Caco-2 (cell line): ENCODE data around the gene SV2C. TPM values are rescaled to one million over a fixed set of nuclear protein-coding genes. Genes with fewer than 3 reads are reported as not detected.

Experiments
- BruUV-seq: library from RNA; stranded (reverse); fragments of 400-500 nt; replicated peaks from 2 replicates; lab custom pipeline; 2021; lab: Mats Ljungman, UMichigan
- CTCF ChIA-PET: fragments of 300-600 bp; sonication (Branson Sonifier 250); formaldehyde crosslinking; loops from one replicate; lab custom pipeline; 2022; ENCODE audit warnings: antibody characterized with exemption; lab: Charles Lee
- POLR2A ChIA-PET: fragments of 300-600 bp; sonication (Branson Sonifier 250); formaldehyde crosslinking; loops from one replicate; lab custom pipeline; 2022; ENCODE audit warnings: antibody characterized with exemption; lab: Charles Lee
- DNase-seq, 2 experiments: peaks; one replicate each; pipeline versions ENCODE4 v3.0.0 to v3.0.0-alpha.2; 2020 to 2022
- H3K27me3 ChIP-seq: replicated peaks from 2 replicates; pipeline ENCODE4 v1.6.0; 2011; ENCODE audit warnings: low read length; ENCODE audit not compliant: control insufficient read depth, insufficient read depth
- H3K36me3 ChIP-seq: 2 replicates; pipeline ENCODE4 v1.5.1; 2011; ENCODE audit warnings: low read length; ENCODE audit not compliant: control insufficient read depth, insufficient read depth
- H3K4me1 ChIP-seq: fragments of 250-450 bp; sonication (Bioruptor Pico); 2 replicates; pipeline ENCODE4 v1.5.1; 2020; ENCODE audit warnings: mild to moderate bottlenecking
- H3K4me3 ChIP-seq: 2 replicates; pipeline ENCODE4 v1.5.1; 2011; ENCODE audit warnings: low read depth, mild to moderate bottlenecking, control low read depth, low read length
- H3K9me3 ChIP-seq: fragments of 250-450 bp; sonication (Bioruptor Pico); 2 replicates; pipeline ENCODE4 v1.5.1; 2020; ENCODE audit warnings: mild to moderate bottlenecking, moderate library complexity
- H3K27ac Mint-ChIP-seq: one replicate; pipeline ENCODE4 v1.8.0; 2022; ENCODE audit warnings: mixed read lengths; ENCODE audit not compliant: unreplicated experiment
- H3K27me3 Mint-ChIP-seq: one replicate; pipeline ENCODE4 v1.8.0; 2022; ENCODE audit warnings: mixed read lengths; ENCODE audit not compliant: insufficient read depth, unreplicated experiment
- H3K36me3 Mint-ChIP-seq: one replicate; pipeline ENCODE4 v1.8.0; 2022; ENCODE audit warnings: mild to moderate bottlenecking, mixed read lengths; ENCODE audit not compliant: insufficient read depth, unreplicated experiment
- H3K4me1 Mint-ChIP-seq: one replicate; pipeline ENCODE4 v1.8.0; 2022; ENCODE audit warnings: low read depth, mixed read lengths; ENCODE audit not compliant: unreplicated experiment
- H3K4me3 Mint-ChIP-seq: one replicate; pipeline ENCODE4 v1.8.0; 2022; ENCODE audit warnings: mild to moderate bottlenecking, moderate library complexity, mixed read lengths; ENCODE audit not compliant: unreplicated experiment
- H3K9me3 Mint-ChIP-seq: one replicate; pipeline ENCODE4 v1.8.0; 2022; ENCODE audit warnings: mixed read lengths; ENCODE audit not compliant: unreplicated experiment
- CTCF ChIP-seq, 2 experiments: fragments of 200-600 bp in 1 of 2; IDR thresholded peaks; 1 replicate in 1 of 2; 2 replicates in 1 of 2; pipeline versions ENCODE4 v1.5.1 to v1.8.0; 2011 to 2022; ENCODE audit warnings: antibody characterized with exemption in 1 of 2, control low read depth in 1 of 2, inconsistent platforms in 1 of 2, low read depth in 1 of 2, low read length in 1 of 2, mild to moderate bottlenecking in 1 of 2, moderate library complexity in 1 of 2; ENCODE audit not compliant: insufficient read depth in 1 of 2, severe bottlenecking in 1 of 2, unreplicated experiment in 1 of 2
- intact Hi-C: fragments of 100-400 bp; cut with micrococcal nuclease; formaldehyde crosslinking; loops from one replicate; pipeline ENCODE4 v1.10.0; 2022; ENCODE audit not compliant: unreplicated experiment
- total RNA-seq: library from RNA; stranded (reverse); gene quantifications from 2 replicates; pipeline ENCODE4 v1.2.3, GENCODE V29; 2022

The SV2C gene
- total RNA-seq, 1 experiment from 2014 or later: not detected

- Histone ChIP-seq H3K36me3 (no peaks in the 10 kb centered on the region), H3K27me3 (no peaks in the 10 kb centered on the region), H3K4me3 (no peak overlapping the region), H3K9me3 (0 out of 2 replicates have a peak, but pooled peaks cover 2% of the 10 kb centered on the region), H3K4me1 (no peaks in the 10 kb centered on the region)
- Mint-ChIP-seq H3K4me1 (no peaks in the 10 kb centered on the region), H3K36me3 (no peaks in the 10 kb centered on the region), H3K4me3 (no peak overlapping the region), H3K9me3 (no peaks in the 10 kb centered on the region), H3K27ac (no peak overlapping the region), H3K27me3 (peaks cover 4% of the 10 kb centered on the region)
- no peak for DNase-seq
- TF ChIP-seq CTCF (IDR thresholded peaks at IDR 0.05; ENCODE audit: insufficient read depth in 1 of 2, low read depth in 1 of 2, low read length in 1 of 2, severe bottlenecking in 1 of 2, unreplicated experiment in 1 of 2): no peak
- intact Hi-C loops: no loop called here
- ChIA-PET CTCF (no interaction called here), POLR2A (no interaction called here)
- no TSS peak for BruUV-seq
Measured at GRCh38 chr5:76225336-76225735, 142.2 kb downstream of the SV2C start.

GRCh38 chr5:76229900-76230299 lies 146.7 kb downstream of the SV2C start:
- POLR2A ChIA-PET: no interaction called here
- CTCF ChIA-PET: no interaction called here
- H3K36me3 ChIP-seq: no peaks in the 10 kb centered on the region
- Mint-ChIP-seq H3K36me3 (no peaks in the 10 kb centered on the region), H3K9me3 (no peaks in the 10 kb centered on the region), H3K4me1 (no peaks in the 10 kb centered on the region), H3K4me3 (no peak overlapping the region), H3K27ac (no peak overlapping the region), H3K27me3 (no peaks in the 10 kb centered on the region)
- no peak overlapping the region for H3K4me3 ChIP-seq
- no peak for TF ChIP-seq CTCF (IDR thresholded peaks at IDR 0.05; ENCODE audit: insufficient read depth in 1 of 2, low read depth in 1 of 2, low read length in 1 of 2, severe bottlenecking in 1 of 2, unreplicated experiment in 1 of 2)
- DNase-seq: no peak
- no peaks in the 10 kb centered on the region for H3K4me1 ChIP-seq
- no TSS peak for BruUV-seq
- intact Hi-C loops: no loop called here
- no peaks in the 10 kb centered on the region for H3K27me3 ChIP-seq
- peaks cover 6% of the 10 kb centered on the region; the same call in 1 of the 2 replicates for H3K9me3 ChIP-seq

- H3K27ac Mint-ChIP-seq: no peak overlapping the region
- H3K9me3 Mint-ChIP-seq: no peaks in the 10 kb centered on the region
- H3K4me3 Mint-ChIP-seq: no peak overlapping the region
- Histone ChIP-seq H3K27me3 (no peaks in the 10 kb centered on the region), H3K4me3 (no peak overlapping the region), H3K36me3 (no peaks in the 10 kb centered on the region), H3K4me1 (no peaks in the 10 kb centered on the region), H3K9me3 (peaks cover 6% of the 10 kb centered on the region; the same call in 1 of the 2 replicates)
- ChIA-PET POLR2A (no interaction called here), CTCF (no interaction called here)
- H3K4me1 Mint-ChIP-seq: no peaks in the 10 kb centered on the region
- no peaks in the 10 kb centered on the region for H3K36me3 Mint-ChIP-seq
- TF ChIP-seq CTCF (IDR thresholded peaks at IDR 0.05; ENCODE audit: insufficient read depth in 1 of 2, low read depth in 1 of 2, low read length in 1 of 2, severe bottlenecking in 1 of 2, unreplicated experiment in 1 of 2): no peak
- intact Hi-C loops: no loop called here
- no peak for DNase-seq
- H3K27me3 Mint-ChIP-seq: no peaks in the 10 kb centered on the region
- no TSS peak for BruUV-seq
Measured at GRCh38 chr5:76230711-76231285, 147.6 kb downstream of the SV2C start.
